Neural cell (in vitro differentiated cells): ENCODE data around the gene ARHGEF10L. TPM values are rescaled to one million over a fixed set of nuclear protein-coding genes. Genes with fewer than 3 reads are reported as not detected.
A peak's percentile ranks its signal among the peaks of the same experiment; 100 is the strongest.

Experiments used
- H2AFZ ChIP-seq: fragments of 200-600, 300-800 bp; sonication (generic), shearing (Covaris generic); 2 replicates; pipeline ENCODE4 v1.6.0; 2014; ENCODE audit warnings: low read depth, mild to moderate bottlenecking, antibody characterized with exemption, low read length, moderate library complexity
- H3F3A ChIP-seq: fragments of 200-600 bp; shearing (Covaris generic); 2 replicates; pipeline ENCODE4 v1.6.1; 2016; ENCODE audit warnings: mild to moderate bottlenecking, moderate library complexity, mixed read lengths, antibody characterized with exemption, low read length; ENCODE audit not compliant: insufficient read depth, poor library complexity, severe bottlenecking
- H3K27ac ChIP-seq: fragments of 200-600, 300-800 bp; sonication (generic), shearing (Covaris generic); 2 replicates; pipeline ENCODE4 v1.5.1; 2014; ENCODE audit warnings: mild to moderate bottlenecking, low read length, moderate library complexity
- H3K27me3 ChIP-seq: fragments of 300-800, 200-600 bp; sonication (generic), shearing (Covaris generic); 2 replicates; pipeline ENCODE4 v1.6.0; 2014; ENCODE audit warnings: mild to moderate bottlenecking, low read depth, low read length, moderate library complexity; ENCODE audit not compliant: insufficient read depth
- H3K36me3 ChIP-seq: fragments of 300-800, 200-600 bp; sonication (generic), shearing (Covaris generic); 2 replicates; pipeline ENCODE4 v1.5.1; 2014; ENCODE audit warnings: mild to moderate bottlenecking, antibody characterized with exemption, low read length, moderate library complexity; ENCODE audit not compliant: insufficient read depth
- H3K4me2 ChIP-seq: fragments of 300-800, 200-600 bp; sonication (generic), shearing (Covaris generic); 2 replicates; pipeline ENCODE4 v1.6.0; 2014; ENCODE audit warnings: mild to moderate bottlenecking, low read length
- H3K4me3 ChIP-seq: fragments of 300-800, 200-600 bp; sonication (generic), shearing (Covaris generic); 2 replicates; pipeline ENCODE4 v1.5.1; 2014; ENCODE audit warnings: mild to moderate bottlenecking, low read length, moderate library complexity
- H3K79me2 ChIP-seq: fragments of 200-600 bp; shearing (Covaris generic); replicated peaks from 2 replicates; pipeline ENCODE4 v1.6.0; 2014; ENCODE audit warnings: mild to moderate bottlenecking, low read length, moderate library complexity; ENCODE audit not compliant: insufficient read depth
- H3K9ac ChIP-seq: fragments of 300-800, 200-600 bp; sonication (generic), shearing (Covaris generic); 2 replicates; pipeline ENCODE4 v1.6.1; 2016; ENCODE audit warnings: mild to moderate bottlenecking, low read length, mixed read lengths
- H3K9me2 ChIP-seq: fragments of 200-600 bp; shearing (Covaris generic); 2 replicates; pipeline ENCODE4 v1.6.1; 2016; ENCODE audit warnings: mild to moderate bottlenecking, low read length, mixed read lengths; ENCODE audit not compliant: insufficient read depth
- H3K9me3 ChIP-seq: fragments of 200-600, 300-800 bp; sonication (generic), shearing (Covaris generic); 2 replicates; pipeline ENCODE4 v1.6.1; 2016; ENCODE audit warnings: mild to moderate bottlenecking, mixed run types, low read length, moderate library complexity, mixed read lengths
- H4K20me1 ChIP-seq: fragments of 200-600 bp; shearing (Covaris generic); 2 replicates; pipeline ENCODE4 v1.6.1; 2016; ENCODE audit warnings: mild to moderate bottlenecking, mixed run types; ENCODE audit not compliant: insufficient read depth
- CTCF ChIP-seq: fragments of 450-650 bp; IDR thresholded peaks from 2 replicates; pipeline ENCODE4 v1.5.1; 2014; ENCODE audit warnings: antibody characterized with exemption, mild to moderate bottlenecking, moderate library complexity; ENCODE audit not compliant: poor library complexity, severe bottlenecking
- EP300 ChIP-seq: fragments of 450-650 bp; conservative IDR thresholded peaks from 2 replicates; pipeline ENCODE4 v1.6.1; 2014; ENCODE audit warnings: antibody characterized with exemption, mild to moderate bottlenecking, moderate library complexity; ENCODE audit not compliant: poor library complexity, severe bottlenecking
- EZH2 ChIP-seq: fragments of 200-600, 300-800 bp; shearing (Covaris generic), sonication (generic); IDR thresholded peaks from 2 replicates; pipeline ENCODE4 v1.6.1; 2014; ENCODE audit warnings: antibody characterized with exemption, low read length, borderline replicate concordance, mild to moderate bottlenecking; ENCODE audit not compliant: insufficient read depth, poor library complexity, severe bottlenecking
- MXI1 ChIP-seq: fragments of 450-650 bp; conservative IDR thresholded peaks from 2 replicates; pipeline ENCODE4 v1.6.1; 2014; ENCODE audit warnings: antibody characterized with exemption, mild to moderate bottlenecking; ENCODE audit not compliant: poor library complexity, severe bottlenecking
- POLR2AphosphoS5 ChIP-seq: IDR thresholded peaks from 2 replicates; pipeline ENCODE4 v1.6.1; 2012
- RAD21 ChIP-seq: fragments of 450-650 bp; conservative IDR thresholded peaks from 2 replicates; pipeline ENCODE4 v1.6.1; 2014; ENCODE audit warnings: antibody characterized with exemption, mild to moderate bottlenecking, moderate library complexity
- REST ChIP-seq: IDR thresholded peaks from 2 replicates; pipeline ENCODE4 v1.6.1; 2012; ENCODE audit warnings: borderline replicate concordance
- SMC3 ChIP-seq: fragments of 450-650 bp; conservative IDR thresholded peaks from 2 replicates; pipeline ENCODE4 v1.6.1; 2014; ENCODE audit warnings: antibody characterized with exemption, mild to moderate bottlenecking, moderate library complexity; ENCODE audit not compliant: poor library complexity
- TAF1 ChIP-seq: IDR thresholded peaks from 2 replicates; pipeline ENCODE4 v1.6.1; 2012; ENCODE audit warnings: low read depth
- polyA plus RNA-seq: library from polyadenylated mRNA; depleted of rRNA; stranded (reverse); fragments of >200 nt; gene quantifications from 2 replicates; pipeline ENCODE4 v1.2.3, GENCODE V29; 2014

The ARHGEF10L gene
- polyA plus RNA-seq, 1 donor from 2014 or later = 123 TPM

GRCh38 chr1:17661546-17662157, 122.2 kb downstream of the ARHGEF10L start:
- Histone ChIP-seq H3K9me3 (no peaks in the 10 kb centered on the region), H3F3A (no peaks in the 10 kb centered on the region), H3K36me3 (no peaks in the 10 kb centered on the region), H3K27ac (no peak overlapping the region), H3K9me2 (no peaks in the 10 kb centered on the region), H3K4me2 (no peak overlapping the region), H3K9ac (no peak overlapping the region), H3K79me2 (no peaks in the 10 kb centered on the region), H3K4me3 (no peak overlapping the region), H2AFZ (no peak overlapping the region), H3K27me3 (no peaks in the 10 kb centered on the region), H4K20me1 (no peaks in the 10 kb centered on the region)
- TF ChIP-seq CTCF = peak; percentile 94
- no peak for TF ChIP-seq MXI1
- TF ChIP-seq EZH2 = no peak
- peak; percentile 96 for TF ChIP-seq RAD21
- TF ChIP-seq POLR2AphosphoS5 = no peak
- no peak for TF ChIP-seq TAF1
- TF ChIP-seq SMC3 = peak; percentile 97
- TF ChIP-seq REST = no peak
- no peak for TF ChIP-seq EP300

- H3K4me2 ChIP-seq = no peak overlapping the region
- no peak overlapping the region for H3K9ac ChIP-seq
- no peak overlapping the region for H3K27ac ChIP-seq
- H3K9me2 ChIP-seq = no peaks in the 10 kb centered on the region
- H3K36me3 ChIP-seq = no peaks in the 10 kb centered on the region
- H3K79me2 ChIP-seq = no peaks in the 10 kb centered on the region
- no peaks in the 10 kb centered on the region for H3K27me3 ChIP-seq
- TF ChIP-seq POLR2AphosphoS5 = no peak
- no peak for TF ChIP-seq EP300
- TF ChIP-seq TAF1 = no peak
- TF ChIP-seq SMC3 = no peak
- no peak for TF ChIP-seq MXI1
- TF ChIP-seq EZH2 = no peak
- no peak for TF ChIP-seq REST
- no peak for TF ChIP-seq RAD21
- no peak for TF ChIP-seq CTCF
- no peak overlapping the region for H3K4me3 ChIP-seq
- H2AFZ ChIP-seq = no peak overlapping the region
- H4K20me1 ChIP-seq = no peaks in the 10 kb centered on the region
- H3F3A ChIP-seq = no peaks in the 10 kb centered on the region
- H3K9me3 ChIP-seq = no peaks in the 10 kb centered on the region
Measured at GRCh38 chr1:17662296-17662695, 122.8 kb downstream of the ARHGEF10L start.
